A549 (cell line): ENCODE results near the gene LOXL1. TPM values are rescaled to one million over a fixed set of nuclear protein-coding genes. Genes with fewer than 3 reads are reported as not detected.
A peak's percentile ranks its signal among the peaks of the same experiment; 100 is the strongest.

Experiments used
- ATAC-seq, 2 experiments: fragments of 200-7000 bp in 1 of 2; fragments of >200 bp in 1 of 2; cut with Nextera tagmentation in 1 of 2; cut with Tn5 transposase in 1 of 2; 3 replicates each; pipeline versions ENCODE4 v1.8.0 to v1.9.1; 2018 to 2020; ENCODE audit warnings: mild to moderate bottlenecking in 1 of 2, moderate library complexity in 1 of 2
- CTCF ChIA-PET: fragments of 300-600 bp; sonication (Branson Sonifier 250); formaldehyde crosslinking; extraction: SDS; loops from one replicate; lab custom pipeline; 2021; ENCODE audit warnings: antibody characterized with exemption, inconsistent platforms; lab: Yijun Ruan, JAX
- POLR2A ChIA-PET: fragments of 350-600 bp; formaldehyde crosslinking; extraction: SDS; loops from one replicate; lab custom pipeline; 2021; ENCODE audit warnings: antibody characterized with exemption, inconsistent platforms; lab: Yijun Ruan, JAX
- DNase-seq, 2 experiments: peaks; one replicate each; pipeline versions ENCODE4 v3.0.0 to v3.0.0-alpha.2; 2011 to 2016; ENCODE audit warnings: low read depth in 1 of 2, low spot score in 1 of 2
- FAIRE-seq: peaks from 2 replicates; lab custom pipeline; 2011; peaks lifted over from hg19 to GRCh38; lab: Jason Lieb, UNC
- H3K27ac ChIP-seq, 2 experiments: fragments of >200 bp; sonication (Bioruptor Twin); formaldehyde crosslinking; 3 replicates each; pipeline ENCODE4 v1.5.1; 2016 to 2017
- H3K4me1 ChIP-seq: fragments of >200 bp; sonication (Bioruptor Twin); formaldehyde crosslinking; 3 replicates; pipeline ENCODE4 v1.6.1; 2016
- H3K4me2 ChIP-seq: fragments of >200 bp; sonication (Bioruptor Twin); formaldehyde crosslinking; 3 replicates; pipeline ENCODE4 v1.6.1; 2016
- H3K4me3 ChIP-seq: fragments of >200 bp; sonication (Bioruptor Twin); formaldehyde crosslinking; 3 replicates; pipeline ENCODE4 v1.5.1; 2016
- H3K9me3 ChIP-seq: fragments of >200 bp; sonication (Bioruptor Twin); formaldehyde crosslinking; 3 replicates; pipeline ENCODE4 v1.6.1; 2016
- FOSL2 ChIP-seq, 2 experiments: fragments of 450-650 bp in 1 of 2; fragments of >200 bp in 1 of 2; sonication (Bioruptor Twin) in 1 of 2; formaldehyde crosslinking; IDR thresholded peaks; 2 replicates each; pipeline versions ENCODE4 v1.5.0 to v1.6.1; 2016 to 2020; ENCODE audit warnings: mild to moderate bottlenecking in 1 of 2, moderate library complexity in 1 of 2
- GATA3 ChIP-seq: IDR thresholded peaks from 2 replicates; pipeline ENCODE4 v1.6.1; 2012; ENCODE audit warnings: borderline replicate concordance
- HDAC2 ChIP-seq: fragments of 200-600 bp; sonication (generic); IDR thresholded peaks from 2 replicates; pipeline ENCODE4 v1.6.1; 2016
- JUN ChIP-seq, 2 experiments: fragments of >200 bp; sonication (Bioruptor Twin); formaldehyde crosslinking; IDR thresholded peaks; 2 replicates in 1 of 2; 3 replicates in 1 of 2; pipeline ENCODE4 v1.6.1; 2016 to 2017
- MAZ ChIP-seq: fragments of 150-350 bp; IDR thresholded peaks from 2 replicates; pipeline ENCODE4 v1.6.1; 2014; ENCODE audit warnings: antibody characterized with exemption, low read depth, low read length, borderline replicate concordance
- NFE2L2 ChIP-seq: fragments of 150-350 bp; conservative IDR thresholded peaks from 2 replicates; pipeline ENCODE4 v1.6.1; 2014; ENCODE audit warnings: low read length
- NR3C1 ChIP-seq: fragments of >200 bp; sonication (Bioruptor Twin); formaldehyde crosslinking; IDR thresholded peaks from 3 replicates; pipeline ENCODE4 v1.6.1; 2017
- RAD21 ChIP-seq, 2 experiments: fragments of >200 bp in 1 of 2; sonication (Bioruptor Twin) in 1 of 2; formaldehyde crosslinking in 1 of 2; IDR thresholded peaks in 1 of 2; conservative IDR thresholded peaks in 1 of 2; 2 replicates in 1 of 2; 3 replicates in 1 of 2; pipeline ENCODE4 v1.6.1; 2012 to 2018; ENCODE audit warnings: inconsistent platforms in 1 of 2
- RCOR1 ChIP-seq: fragments of 150-350 bp; IDR thresholded peaks from 2 replicates; pipeline ENCODE4 v1.6.1; 2014; ENCODE audit warnings: antibody characterized with exemption, low read length, low read depth
- SREBF2 ChIP-seq: fragments of 450-650 bp; IDR thresholded peaks from 2 replicates; pipeline ENCODE4 v1.6.1; 2014; ENCODE audit warnings: mild to moderate bottlenecking, moderate library complexity
- TP53 ChIP-seq: fragments of 250-450 bp; sonication (Bioruptor Pico); IDR thresholded peaks from 2 replicates; pipeline ENCODE4 v1.5.0; 2021; ENCODE audit warnings: mild to moderate bottlenecking, moderate library complexity
- ZNF302 ChIP-seq: fragments of 250-450 bp; sonication (Bioruptor Pico); IDR thresholded peaks from 2 replicates; pipeline ENCODE4 v1.9.0; 2021; ENCODE audit warnings: inconsistent platforms, mild to moderate bottlenecking, moderate library complexity
- ZSCAN20 ChIP-seq: fragments of 250-450 bp; sonication (Bioruptor Pico); IDR thresholded peaks from 2 replicates; pipeline ENCODE4 v1.8.0; 2022; ENCODE audit warnings: mild to moderate bottlenecking, moderate library complexity
- WGBS: methylation state at CpG from one replicate; pipeline ENCODE4 v1.1.6; 2017; ENCODE audit errors: missing lambda C conversion rate; 5-methylcytosine and 5-hydroxymethylcytosine counted together
- polyA plus RNA-seq, 4 experiments: library from polyadenylated mRNA; depleted of rRNA in 3 of 4; stranded (reverse); fragments of >200 nt; fragmentation: RNase III in 1 of 4; extraction: RNeasy Plus Mini Kit Qiagen cat#74134 plus additional on column Dnase treatment in 1 of 4; gene quantifications; 2 replicates in 3 of 4; 3 replicates in 1 of 4; pipeline ENCODE4 v1.2.3, GENCODE V29; 2011 to 2017
- TF ChIP-seq, protein P1 (sequence below): IDR thresholded peaks from 2 replicates; pipeline ENCODE4 v1.6.1; 2012
- TF ChIP-seq, protein P2 (sequence below): fragments of 250-450 bp; sonication (Bioruptor Pico); IDR thresholded peaks from 2 replicates; pipeline ENCODE4 v1.5.0; 2021; ENCODE audit warnings: mild to moderate bottlenecking, moderate library complexity, borderline replicate concordance
- TF ChIP-seq, protein P3 (sequence below): fragments of >200 bp; sonication (Bioruptor Twin); formaldehyde crosslinking; IDR thresholded peaks from 3 replicates; pipeline ENCODE4 v1.6.1; 2016

LOXL1 gene
- polyA plus RNA-seq, 2 of the 4 experiments (the other 2 are of a cell fraction) = 0.62 to 0.65 TPM

DNA sequence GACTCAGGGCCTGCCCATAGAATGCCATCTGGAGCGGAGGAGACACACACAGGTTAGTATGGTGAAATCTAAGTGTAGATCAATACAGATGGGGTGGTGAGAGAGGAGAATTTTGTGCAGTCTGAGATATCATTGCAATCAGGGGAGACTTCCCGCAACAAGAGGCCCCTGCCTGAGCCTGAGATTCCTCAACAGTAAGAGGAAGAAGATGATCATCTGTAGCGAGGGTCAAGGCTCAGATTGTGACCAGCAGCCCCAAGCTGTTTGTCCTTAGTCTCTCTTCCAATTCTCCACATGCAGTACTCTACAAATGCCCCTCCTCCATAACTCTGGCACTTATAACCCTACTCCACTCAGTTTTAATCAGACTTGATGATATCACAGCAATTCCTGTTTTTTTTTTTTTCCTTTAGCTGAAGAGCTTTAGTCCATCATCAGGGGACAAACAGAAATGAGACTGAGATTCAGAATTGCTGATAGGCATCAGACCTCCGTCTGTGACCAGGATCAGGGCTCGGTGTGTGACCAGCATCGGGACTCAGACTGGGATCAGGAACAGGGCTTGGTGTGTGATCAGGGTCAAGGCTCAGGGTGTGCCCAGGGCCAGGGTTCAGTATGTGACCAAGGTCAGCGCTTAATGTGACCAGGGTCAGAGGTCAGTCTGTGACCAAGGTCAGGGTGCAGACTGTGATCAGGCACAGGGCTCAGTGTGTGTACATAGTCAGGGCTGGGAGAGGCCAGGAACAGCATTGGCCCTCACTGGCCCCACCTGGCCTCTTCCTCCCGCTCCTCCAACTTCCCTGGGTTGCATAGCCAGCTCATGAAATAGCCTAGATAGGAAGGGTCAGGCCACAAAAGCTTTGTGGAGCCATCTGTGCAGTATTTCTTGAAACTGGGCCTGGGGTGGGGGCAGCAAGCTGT lies 14.1 kb downstream of the LOXL1 start:
- no peak for DNase-seq
- H3K4me1 ChIP-seq = peaks cover 10% of the 10 kb centered on the region; the same call in 2 of the 3 replicates
- no peak for FAIRE-seq
- 0 out of 3 replicates have a peak overlapping the region, but pooled peaks have one; percentile 12 for H3K4me2 ChIP-seq
- ChIA-PET POLR2A (no interaction called here), CTCF (interaction anchor here (1.1 to 1.6 kb wide), 3 partner anchors 9 to 13 kb away, joined by 3 to 6 read pairs (median 4); no protein-coding TSS in a partner anchor)
- no peak overlapping the region for H3K27ac ChIP-seq
- no peak for ATAC-seq
- 67% methylated on average over 6 of the region's 8 CpGs for WGBS
- TF ChIP-seq HDAC2 (no peak), TP53 (no peak), ZSCAN20 (CRISPR knock-in tag) (no peak), ZNF302 (CRISPR knock-in tag) (no peak), RCOR1 (no peak), GATA3 (no peak), FOSL2 (IDR thresholded peaks at IDR 0.05) (no peak), FOSL2 (CRISPR knock-in tag; IDR thresholded peaks at IDR 0.05) (no peak)
- TF ChIP-seq, protein P1, sequence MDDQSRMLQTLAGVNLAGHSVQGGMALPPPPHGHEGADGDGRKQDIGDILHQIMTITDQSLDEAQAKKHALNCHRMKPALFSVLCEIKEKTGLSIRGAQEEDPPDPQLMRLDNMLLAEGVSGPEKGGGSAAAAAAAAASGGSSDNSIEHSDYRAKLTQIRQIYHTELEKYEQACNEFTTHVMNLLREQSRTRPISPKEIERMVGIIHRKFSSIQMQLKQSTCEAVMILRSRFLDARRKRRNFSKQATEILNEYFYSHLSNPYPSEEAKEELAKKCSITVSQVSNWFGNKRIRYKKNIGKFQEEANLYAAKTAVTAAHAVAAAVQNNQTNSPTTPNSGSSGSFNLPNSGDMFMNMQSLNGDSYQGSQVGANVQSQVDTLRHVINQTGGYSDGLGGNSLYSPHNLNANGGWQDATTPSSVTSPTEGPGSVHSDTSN = no peak
- no peaks in the 10 kb centered on the region for H3K9me3 ChIP-seq
- H3K4me3 ChIP-seq = no peak overlapping the region

DNA sequence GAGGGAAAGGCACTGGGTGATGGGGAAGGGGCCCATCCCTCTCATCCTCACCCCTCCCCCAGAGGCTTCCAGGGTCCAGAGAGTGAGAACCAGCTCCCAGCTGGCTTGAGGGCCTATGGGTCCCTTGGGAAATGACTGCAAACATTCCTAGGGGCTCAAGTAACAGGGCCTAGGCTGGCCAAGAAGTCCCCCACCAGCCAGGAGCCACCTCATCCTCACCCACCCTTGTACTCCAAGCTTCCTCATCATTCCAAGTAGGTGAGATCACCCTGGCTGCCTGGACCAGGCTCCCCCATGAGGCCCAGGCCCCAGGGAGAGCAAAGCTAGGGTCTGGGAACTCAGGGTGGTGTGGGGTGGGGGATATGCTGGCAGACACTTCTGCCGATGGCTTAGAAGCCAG lies 14.8 kb downstream of the LOXL1 start:
- ChIA-PET POLR2A (no interaction called here), CTCF (interaction anchor here (1.1 to 1.6 kb wide), 3 partner anchors 9 to 14 kb away, joined by 3 to 6 read pairs (median 4); no protein-coding TSS in a partner anchor)
- DNase-seq (peak in 1 of 2 experiments; percentile 14), FAIRE-seq (no peak), ATAC-seq (peak in 1 of 2 experiments; percentile 58; a peak in 3 of 6 replicates)
- Histone ChIP-seq H3K4me2 (0 out of 3 replicates have a peak overlapping the region, but pooled peaks have one; percentile 12), H3K4me1 (peaks cover 10% of the 10 kb centered on the region; the same call in 2 of the 3 replicates), H3K4me3 (no peak overlapping the region), H3K27ac (no peak overlapping the region), H3K9me3 (no peaks in the 10 kb centered on the region)
- TF ChIP-seq JUN (IDR thresholded peaks at IDR 0.05) = no peak
- TF ChIP-seq ZSCAN20 (CRISPR knock-in tag) = no peak
- TF ChIP-seq RAD21 (conservative IDR thresholded peaks at IDR 0.05 in 1 of 2, IDR thresholded peaks at IDR 0.05 in 1 of 2) = no peak
- WGBS = 100% methylated on average over 1 of the region's 1 CpG

DNA sequence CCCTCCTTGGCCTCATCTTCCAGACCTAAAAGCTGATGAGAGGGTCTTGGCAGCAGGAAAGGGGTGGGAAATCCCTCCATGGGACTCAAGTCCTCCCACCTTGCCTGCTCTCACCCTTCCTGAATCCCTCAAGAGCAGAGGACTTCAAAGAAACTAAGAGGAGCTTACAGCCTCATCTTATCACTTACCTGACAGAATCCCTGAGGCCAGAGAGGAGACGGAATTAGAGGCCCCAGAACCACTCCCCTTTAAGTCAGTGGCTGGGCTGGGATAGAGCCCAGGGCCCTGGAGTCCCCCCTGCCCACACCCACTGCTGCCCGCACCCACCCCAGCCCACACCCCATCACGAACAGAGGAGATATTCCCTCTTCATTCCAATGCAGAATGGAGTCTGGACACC lies 15.2 kb downstream of the LOXL1 start:
- ChIA-PET POLR2A (no interaction called here), CTCF (interaction anchor here (1.1 to 1.2 kb wide), 2 partner anchors 8 to 14 kb away, joined by 3 to 4 read pairs; no protein-coding TSS in a partner anchor)
- FAIRE-seq (no peak), ATAC-seq (no peak), DNase-seq (no peak)
- 48% methylated on average over 3 of the region's 3 CpGs for WGBS
- H3K27ac ChIP-seq = no peak overlapping the region
- TF ChIP-seq SREBF2 = no peak
- TF ChIP-seq NFE2L2 = no peak
- TF ChIP-seq ZNF302 (CRISPR knock-in tag) = no peak
- TF ChIP-seq, protein P2, sequence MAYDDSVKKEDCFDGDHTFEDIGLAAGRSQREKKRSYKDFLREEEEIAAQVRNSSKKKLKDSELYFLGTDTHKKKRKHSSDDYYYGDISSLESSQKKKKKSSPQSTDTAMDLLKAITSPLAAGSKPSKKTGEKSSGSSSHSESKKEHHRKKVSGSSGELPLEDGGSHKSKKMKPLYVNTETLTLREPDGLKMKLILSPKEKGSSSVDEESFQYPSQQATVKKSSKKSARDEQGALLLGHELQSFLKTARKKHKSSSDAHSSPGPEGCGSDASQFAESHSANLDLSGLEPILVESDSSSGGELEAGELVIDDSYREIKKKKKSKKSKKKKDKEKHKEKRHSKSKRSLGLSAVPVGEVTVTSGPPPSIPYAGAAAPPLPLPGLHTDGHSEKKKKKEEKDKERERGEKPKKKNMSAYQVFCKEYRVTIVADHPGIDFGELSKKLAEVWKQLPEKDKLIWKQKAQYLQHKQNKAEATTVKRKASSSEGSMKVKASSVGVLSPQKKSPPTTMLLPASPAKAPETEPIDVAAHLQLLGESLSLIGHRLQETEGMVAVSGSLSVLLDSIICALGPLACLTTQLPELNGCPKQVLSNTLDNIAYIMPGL (CRISPR knock-in tag) = no peak
- no peak for TF ChIP-seq NR3C1
- TF ChIP-seq, protein P3, sequence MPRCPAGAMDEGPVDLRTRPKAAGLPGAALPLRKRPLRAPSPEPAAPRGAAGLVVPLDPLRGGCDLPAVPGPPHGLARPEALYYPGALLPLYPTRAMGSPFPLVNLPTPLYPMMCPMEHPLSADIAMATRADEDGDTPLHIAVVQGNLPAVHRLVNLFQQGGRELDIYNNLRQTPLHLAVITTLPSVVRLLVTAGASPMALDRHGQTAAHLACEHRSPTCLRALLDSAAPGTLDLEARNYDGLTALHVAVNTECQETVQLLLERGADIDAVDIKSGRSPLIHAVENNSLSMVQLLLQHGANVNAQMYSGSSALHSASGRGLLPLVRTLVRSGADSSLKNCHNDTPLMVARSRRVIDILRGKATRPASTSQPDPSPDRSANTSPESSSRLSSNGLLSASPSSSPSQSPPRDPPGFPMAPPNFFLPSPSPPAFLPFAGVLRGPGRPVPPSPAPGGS = no peak
- no peak for TF ChIP-seq MAZ
- no peak for TF ChIP-seq TP53
- H3K4me2 ChIP-seq = no peak overlapping the region
- H3K4me3 ChIP-seq = no peak overlapping the region
- no peaks in the 10 kb centered on the region for H3K9me3 ChIP-seq
- peaks cover 10% of the 10 kb centered on the region; the same call in 2 of the 3 replicates for H3K4me1 ChIP-seq
